ENCODE results near the gene HOXA6. TPM values are rescaled to one million over a fixed set of nuclear protein-coding genes. Genes with fewer than 3 reads are reported as not detected.

The HOXA6 gene
- total and polyA plus RNA-seq, 2 donors (not counting 3 experiments of a cell fraction or from before 2014, with no cell fraction given), result 10.0 to 20.7 TPM

GRCh38 chr7:27152816-27153442 lies 5.4 kb upstream of the HOXA6 start:
- Histone ChIP-seq H3K4me1 (ENCODE audit: control insufficient read depth, extremely low read depth, insufficient read depth, low read length) (peaks cover 68% of the 10 kb centered on the region), H3K4me2 (ENCODE audit: insufficient read depth, low read length) (peak overlapping the region; percentile 92), H3K27ac (ENCODE audit: insufficient read depth, low read depth, low read length) (peak overlapping the region; percentile 96), H3K9me1 (replicated peaks; ENCODE audit: control insufficient read depth, extremely low read depth, insufficient read depth, low read length) (no peaks in the 10 kb centered on the region), H2AFZ (ENCODE audit: low read depth, low read length) (no peak overlapping the region), H3K27me3 (ENCODE audit: control insufficient read depth in 2 of 2, insufficient read depth in 2 of 2, low read length in 2 of 2) (no peaks in the 10 kb centered on the region), H3K9me3 (replicated peaks; ENCODE audit: control insufficient read depth, insufficient read depth, low read length) (no peaks in the 10 kb centered on the region), H3K9ac (replicated peaks; ENCODE audit: extremely low read depth, insufficient read depth, low read length) (peak overlapping the region; percentile 78), H3K36me3 (ENCODE audit: control insufficient read depth in 2 of 2, extremely low read depth in 1 of 2, insufficient read depth in 2 of 2, low read length in 2 of 2) (no peaks in the 10 kb centered on the region), H3K4me3 (replicated peaks in 1 of 3; ENCODE audit: insufficient read depth in 1 of 3, low read depth in 1 of 3, low read length in 3 of 3) (peak overlapping the region; percentile 14 to 85 (median 54)), H3K79me2 (ENCODE audit: control insufficient read depth, insufficient read depth, low read length) (peaks cover 97% of the 10 kb centered on the region), H4K20me1 (replicated peaks; ENCODE audit: control insufficient read depth, extremely low read depth, insufficient read depth, low read length) (no peaks in the 10 kb centered on the region)
- DNase-seq (ENCODE audit: low read depth, low spot score) (no peak), FAIRE-seq (no peak)
- intact Hi-C loops (cut with micrococcal nuclease), result no loop called here
- TF ChIP-seq JUN (IDR thresholded peaks at IDR 0.05; ENCODE audit: borderline replicate concordance, insufficient read depth, insufficient read length, low read depth) (no peak), FOS (IDR thresholded peaks at IDR 0.05; ENCODE audit: borderline replicate concordance, insufficient read depth, low read length) (no peak), POLR2A (IDR thresholded peaks at IDR 0.05; ENCODE audit: low read depth, low read length) (no peak), EZH2 (IDR thresholded peaks at IDR 0.05; ENCODE audit: borderline replicate concordance, low read depth, low read length, severe bottlenecking) (no peak), GATA2 (IDR thresholded peaks at IDR 0.05; ENCODE audit: insufficient read depth, insufficient read length, low read depth, low read length) (no peak), POLR2AphosphoS5 (IDR thresholded peaks at IDR 0.05; ENCODE audit: insufficient read depth, low read depth, low read length) (no peak), MYC (IDR thresholded peaks at IDR 0.05; ENCODE audit: low read depth, low read length) (no peak)
- TF ChIP-seq, protein P1, sequence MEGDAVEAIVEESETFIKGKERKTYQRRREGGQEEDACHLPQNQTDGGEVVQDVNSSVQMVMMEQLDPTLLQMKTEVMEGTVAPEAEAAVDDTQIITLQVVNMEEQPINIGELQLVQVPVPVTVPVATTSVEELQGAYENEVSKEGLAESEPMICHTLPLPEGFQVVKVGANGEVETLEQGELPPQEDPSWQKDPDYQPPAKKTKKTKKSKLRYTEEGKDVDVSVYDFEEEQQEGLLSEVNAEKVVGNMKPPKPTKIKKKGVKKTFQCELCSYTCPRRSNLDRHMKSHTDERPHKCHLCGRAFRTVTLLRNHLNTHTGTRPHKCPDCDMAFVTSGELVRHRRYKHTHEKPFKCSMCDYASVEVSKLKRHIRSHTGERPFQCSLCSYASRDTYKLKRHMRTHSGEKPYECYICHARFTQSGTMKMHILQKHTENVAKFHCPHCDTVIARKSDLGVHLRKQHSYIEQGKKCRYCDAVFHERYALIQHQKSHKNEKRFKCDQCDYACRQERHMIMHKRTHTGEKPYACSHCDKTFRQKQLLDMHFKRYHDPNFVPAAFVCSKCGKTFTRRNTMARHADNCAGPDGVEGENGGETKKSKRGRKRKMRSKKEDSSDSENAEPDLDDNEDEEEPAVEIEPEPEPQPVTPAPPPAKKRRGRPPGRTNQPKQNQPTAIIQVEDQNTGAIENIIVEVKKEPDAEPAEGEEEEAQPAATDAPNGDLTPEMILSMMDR (IDR thresholded peaks at IDR 0.05; ENCODE audit: extremely low read depth in 1 of 2, insufficient read depth in 1 of 2, low read depth in 1 of 2, low read length in 2 of 2), result no peak
- TF ChIP-seq, protein P2, sequence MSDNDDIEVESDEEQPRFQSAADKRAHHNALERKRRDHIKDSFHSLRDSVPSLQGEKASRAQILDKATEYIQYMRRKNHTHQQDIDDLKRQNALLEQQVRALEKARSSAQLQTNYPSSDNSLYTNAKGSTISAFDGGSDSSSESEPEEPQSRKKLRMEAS (IDR thresholded peaks at IDR 0.05; ENCODE audit: insufficient read depth, insufficient read length), result no peak
- ChIA-PET POLR2A (interaction anchor here (0.7 to 2.6 kb wide), 8 partner anchors 9 to 463 kb away, joined by 3 to 15 read pairs (median 6); partner anchors contain the start of gene HOXA9), CTCF (interaction anchor here (0.9 to 5.6 kb wide), 11 partner anchors 9 to 783 kb away, joined by 3 to 83 read pairs (median 13); partner anchors contain the start of genes HOXA10, HOXA5 and HOXA9)
- no TSS peak for BruUV-seq (replicated peaks)
- dilution Hi-C loops (cut with MboI; ENCODE audit: extremely low pct_ligation_motif_present, low sequenced_read_pairs), result loop anchor here (25.0 kb wide), 1 partner anchor 966 kb away; no protein-coding TSS in a partner anchor

Measured in endothelial cell of umbilical vein (primary cell).